PC-9 (cell line): ENCODE data around the gene RBFOX2. TPM values are rescaled to one million over a fixed set of nuclear protein-coding genes. Genes with fewer than 3 reads are reported as not detected.
"Not testable (repeated sequence)": the region's sequence is repeated elsewhere in the genome, so short reads cannot be mapped to it uniquely, and the experiment has no call there.

Experiments
- BruUV-seq: library from RNA; stranded (reverse); fragments of 400-500 nt; replicated peaks from 2 replicates; lab custom pipeline; 2021; lab: Mats Ljungman, UMichigan
- CTCF ChIA-PET: fragments of 300-600 bp; sonication (Branson Sonifier 250); formaldehyde crosslinking; loops from one replicate; lab custom pipeline; 2022; ENCODE audit warnings: antibody characterized with exemption; lab: Charles Lee
- POLR2A ChIA-PET: fragments of 300-600 bp; sonication (Branson Sonifier 250); formaldehyde crosslinking; loops from one replicate; lab custom pipeline; 2022; ENCODE audit warnings: antibody characterized with exemption; ENCODE audit not compliant: unreplicated experiment; lab: Charles Lee
- DNase-seq, 2 experiments: peaks; one replicate each; pipeline versions ENCODE4 v3.0.0 to v3.0.0-alpha.2; 2015 to 2022; ENCODE audit warnings: mixed read lengths in 1 of 2
- H2AFZ ChIP-seq: fragments of 200-600 bp; sonication (generic); 2 replicates; pipeline ENCODE4 v1.8.1; 2017; ENCODE audit warnings: antibody characterized with exemption
- H3F3A ChIP-seq: fragments of 200-600 bp; sonication (generic); 2 replicates; pipeline ENCODE4 v1.8.1; 2017; ENCODE audit warnings: antibody characterized with exemption, mild to moderate bottlenecking, low read depth; ENCODE audit not compliant: insufficient read depth
- H3K27ac ChIP-seq: fragments of 200-600 bp; sonication (generic); 2 replicates; pipeline ENCODE4 v1.6.1; 2016; ENCODE audit warnings: mixed run types
- H3K27me3 ChIP-seq: fragments of 200-600 bp; sonication (generic); 2 replicates; pipeline ENCODE4 v1.6.1; 2016; ENCODE audit warnings: low read depth, mixed run types; ENCODE audit not compliant: insufficient read depth
- H3K36me3 ChIP-seq: fragments of 200-600 bp; sonication (generic); 2 replicates; pipeline ENCODE4 v1.6.1; 2016; ENCODE audit warnings: low read depth, mixed run types
- H3K4me1 ChIP-seq: fragments of 200-600 bp; sonication (generic); replicated peaks from 2 replicates; pipeline ENCODE4 v1.6.1; 2016; ENCODE audit warnings: mixed run types; ENCODE audit not compliant: insufficient read depth
- H3K4me2 ChIP-seq: fragments of 200-600 bp; sonication (generic); 2 replicates; pipeline ENCODE4 v1.6.1; 2017; ENCODE audit warnings: mixed run types
- H3K4me3 ChIP-seq: fragments of 200-600 bp; sonication (generic); 2 replicates; pipeline ENCODE4 v1.6.1; 2016; ENCODE audit warnings: mixed run types
- H3K79me2 ChIP-seq: fragments of 200-600 bp; sonication (generic); 2 replicates; pipeline ENCODE4 v1.6.1; 2017; ENCODE audit warnings: low read depth, mixed run types
- H3K9me2 ChIP-seq: fragments of 200-600 bp; sonication (generic); 2 replicates; pipeline ENCODE4 v1.8.1; 2017; ENCODE audit warnings: mild to moderate bottlenecking; ENCODE audit not compliant: insufficient read depth
- H3K9me3 ChIP-seq: fragments of 200-600 bp; sonication (generic); 2 replicates; pipeline ENCODE4 v1.8.1; 2016; ENCODE audit warnings: low read depth; ENCODE audit not compliant: insufficient read depth
- H4K20me1 ChIP-seq: fragments of 200-600 bp; sonication (generic); 2 replicates; pipeline ENCODE4 v1.8.1; 2017; ENCODE audit not compliant: insufficient read depth
- CTCF ChIP-seq: fragments of 200-600 bp; sonication (generic); conservative IDR thresholded peaks from 2 replicates; pipeline ENCODE4 v1.6.1; 2017; ENCODE audit warnings: mixed run types, antibody characterized with exemption, mild to moderate bottlenecking, moderate library complexity
- EZH2 ChIP-seq: fragments of 200-600 bp; sonication (generic); IDR thresholded peaks from 2 replicates; pipeline ENCODE4 v1.8.0; 2017; ENCODE audit warnings: antibody characterized with exemption, low read depth
- intact Hi-C: fragments of 100-400 bp; cut with micrococcal nuclease; formaldehyde crosslinking; loops from one replicate; pipeline ENCODE4 v1.10.0; 2022; ENCODE audit not compliant: unreplicated experiment
- total RNA-seq: library from RNA; stranded (reverse); gene quantifications from 2 replicates; pipeline ENCODE4 v1.2.3, GENCODE V29; 2021

RBFOX2 gene
- total RNA-seq, 1 experiment from 2014 or later = 109 TPM

GRCh38 chr22:36056980-36057379, 28.4 kb upstream of the RBFOX2 start:
- H3K79me2 ChIP-seq = no peaks in the 10 kb centered on the region
- intact Hi-C loops = loop anchor here (10.0 kb wide), 1 partner anchor 682 kb away; no protein-coding TSS in a partner anchor
- no peaks in the 10 kb centered on the region for H3K9me3 ChIP-seq
- H3K36me3 ChIP-seq = no peaks in the 10 kb centered on the region
- ChIA-PET CTCF (interaction anchor here (1.6 kb wide), 1 partner anchor 9 kb away, joined by 14 read pairs; no protein-coding TSS in a partner anchor), POLR2A (interaction anchor here (0.6 kb wide), 2 partner anchors 19 to 472 kb away, joined by 3 to 23 read pairs; partner anchors contain the start of gene EIF3D)
- no TSS peak for BruUV-seq
- H3K4me3 ChIP-seq = no peak overlapping the region
- no peak for TF ChIP-seq CTCF
- TF ChIP-seq EZH2 = no peak
- peaks cover 54% of the 10 kb centered on the region for H3K4me1 ChIP-seq
- H3K27me3 ChIP-seq = no peaks in the 10 kb centered on the region
- DNase-seq = peak in 1 of 2 experiments; percentile 69
- H4K20me1 ChIP-seq = no peaks in the 10 kb centered on the region
- peak overlapping the region; percentile 38 for H3K4me2 ChIP-seq
- H2AFZ ChIP-seq = no peak overlapping the region
- peak overlapping the region; percentile 48 for H3K27ac ChIP-seq
- H3F3A ChIP-seq = peaks cover 22% of the 10 kb centered on the region
- no peaks in the 10 kb centered on the region for H3K9me2 ChIP-seq

DNA sequence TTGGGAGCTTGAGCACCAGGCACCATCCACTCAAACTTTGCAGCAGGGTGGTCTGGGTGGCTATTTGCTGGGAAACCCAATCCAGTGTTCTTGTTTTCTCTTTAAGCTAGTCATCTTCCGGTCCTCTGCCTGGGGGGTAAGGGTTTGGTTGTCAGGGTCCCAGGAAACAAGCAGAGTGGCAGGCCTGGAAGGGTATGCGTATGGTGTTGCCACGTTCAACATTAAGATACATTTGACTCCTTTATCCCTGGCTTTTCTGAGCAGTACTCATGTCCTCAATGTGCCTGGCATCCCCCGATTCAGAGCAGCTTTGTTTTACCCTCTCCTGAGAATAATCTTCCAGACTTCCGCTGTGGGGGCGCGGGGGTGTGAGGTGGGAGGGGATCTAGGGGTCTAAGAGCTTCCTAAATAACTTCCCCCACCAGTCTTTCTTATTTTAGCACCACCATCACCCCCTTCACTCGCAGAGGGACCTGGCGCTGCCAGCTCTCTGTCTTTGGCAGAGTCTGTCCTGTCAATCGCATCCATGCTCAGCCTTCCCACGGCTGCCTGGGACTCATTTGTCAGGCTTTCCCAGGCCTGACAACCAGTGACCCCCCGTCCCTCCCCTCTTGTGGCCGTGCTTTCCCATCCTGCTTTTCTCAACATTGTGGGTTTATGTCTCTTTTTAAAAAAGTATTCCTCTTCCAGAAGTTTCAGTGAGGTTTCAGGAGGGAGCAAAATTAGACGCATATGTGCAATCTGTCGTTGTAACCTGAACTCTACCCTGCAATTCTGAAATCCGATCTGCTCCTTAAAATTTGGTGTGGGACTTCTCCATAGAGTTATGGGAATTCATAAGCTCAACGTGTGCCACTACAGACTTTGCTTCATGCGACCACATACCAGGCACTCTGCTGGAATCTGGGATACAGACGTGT, 27.0 kb upstream of the RBFOX2 start:
- Histone ChIP-seq H3K9me3 (no peaks in the 10 kb centered on the region), H2AFZ (no peak overlapping the region), H3K9me2 (no peaks in the 10 kb centered on the region), H3K36me3 (no peaks in the 10 kb centered on the region), H3K27ac (peak overlapping the region; percentile 99; the same call in 1 of the 2 replicates), H3K27me3 (no peaks in the 10 kb centered on the region), H3K79me2 (no peaks in the 10 kb centered on the region), H3K4me3 (no peak overlapping the region), H4K20me1 (no peaks in the 10 kb centered on the region), H3F3A (peaks cover 35% of the 10 kb centered on the region), H3K4me2 (peak overlapping the region; percentile 38), H3K4me1 (peaks cover 68% of the 10 kb centered on the region)
- ChIA-PET POLR2A (interaction anchor here (0.6 to 0.7 kb wide), 3 partner anchors 10 to 637 kb away, joined by 3 to 4 read pairs (median 3); no protein-coding TSS in a partner anchor), CTCF (interaction anchor here (0.6 to 1.4 kb wide), 3 partner anchors 10 to 194 kb away, joined by 3 to 8 read pairs (median 4); no protein-coding TSS in a partner anchor)
- intact Hi-C loops = loop anchor here (10.0 kb wide), 1 partner anchor 681 kb away; no protein-coding TSS in a partner anchor
- TF ChIP-seq EZH2 (no peak), CTCF (no peak)
- DNase-seq = no peak
- no TSS peak for BruUV-seq

DNA sequence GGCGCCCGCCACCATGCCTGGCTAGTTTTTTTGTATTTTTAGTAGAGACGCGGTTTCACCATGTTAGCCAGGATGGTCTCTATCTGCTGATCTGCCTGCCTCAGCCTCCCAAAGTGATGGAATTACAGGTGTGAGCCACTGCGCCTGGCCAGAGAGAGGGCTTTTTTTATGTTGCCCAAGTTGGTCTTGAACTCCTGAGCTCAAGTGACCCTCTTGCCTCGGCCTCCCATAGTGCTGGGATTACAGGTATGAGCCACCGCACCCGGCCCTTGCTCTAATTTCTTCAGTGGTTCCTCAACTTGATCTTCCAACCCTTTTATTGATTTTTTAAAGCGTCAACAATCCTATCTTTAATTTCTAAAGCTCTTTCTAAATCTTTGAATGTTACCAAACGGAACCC, 25.8 kb upstream of the RBFOX2 start:
- intact Hi-C loops = loop anchor here (10.0 kb wide), 1 partner anchor 680 kb away; no protein-coding TSS in a partner anchor
- H3K4me3 ChIP-seq = not testable (repeated sequence)

More for the DNA sequence above, 25.8 kb upstream of the RBFOX2 start:
- ChIA-PET POLR2A (interaction anchor here (0.6 kb wide), 1 partner anchor 398 kb away, joined by 7 read pairs; no protein-coding TSS in a partner anchor), CTCF (interaction anchor here (0.6 kb wide), 1 partner anchor 40 kb away, joined by 4 read pairs; no protein-coding TSS in a partner anchor)
- not testable (repeated sequence) for H3K79me2 ChIP-seq, H4K20me1 ChIP-seq, H3K36me3 ChIP-seq, BruUV-seq, H3K4me2 ChIP-seq, H3K9me2 ChIP-seq, H3K27me3 ChIP-seq, DNase-seq, H2AFZ ChIP-seq, H3K9me3 ChIP-seq
- peaks cover 80% of the 10 kb centered on the region for H3K4me1 ChIP-seq
- peak overlapping the region; percentile 99; the same call in 1 of the 2 replicates for H3K27ac ChIP-seq
- H3F3A ChIP-seq = peaks cover 43% of the 10 kb centered on the region
